ENCODE measurements around the gene DOCK11.
A peak's percentile ranks its signal among the peaks of the same experiment; 100 is the strongest.

The DOCK11 gene

DNA sequence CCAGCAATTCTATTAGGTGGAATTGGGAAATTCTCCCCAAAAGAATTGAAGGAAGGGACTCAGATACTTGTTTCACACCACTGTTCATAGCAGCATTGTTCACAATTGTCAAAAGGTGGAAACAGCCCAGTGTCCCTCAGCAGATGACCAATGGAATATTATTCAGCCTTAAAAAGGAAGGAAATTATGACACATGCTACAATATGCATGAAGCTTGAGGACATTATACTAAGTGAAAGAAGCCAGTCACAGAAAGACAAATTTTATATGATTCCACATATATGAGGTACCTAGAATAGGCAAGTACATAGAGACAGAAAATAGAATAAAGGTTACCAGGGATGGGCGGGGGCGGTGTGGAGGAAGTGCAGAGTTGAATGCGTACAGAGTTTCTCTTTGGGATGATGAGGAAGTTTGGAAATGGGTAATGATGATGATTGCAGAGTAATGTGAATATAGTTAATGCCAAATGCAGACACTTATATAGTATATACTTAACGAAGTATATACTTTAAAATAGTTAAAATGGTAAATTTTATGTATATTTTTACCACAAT is 29.6 kb downstream of the DOCK11 start:
- no peak overlapping the region for H3K4me3 ChIP-seq
- H3K27ac ChIP-seq: no peak overlapping the region

DNA sequence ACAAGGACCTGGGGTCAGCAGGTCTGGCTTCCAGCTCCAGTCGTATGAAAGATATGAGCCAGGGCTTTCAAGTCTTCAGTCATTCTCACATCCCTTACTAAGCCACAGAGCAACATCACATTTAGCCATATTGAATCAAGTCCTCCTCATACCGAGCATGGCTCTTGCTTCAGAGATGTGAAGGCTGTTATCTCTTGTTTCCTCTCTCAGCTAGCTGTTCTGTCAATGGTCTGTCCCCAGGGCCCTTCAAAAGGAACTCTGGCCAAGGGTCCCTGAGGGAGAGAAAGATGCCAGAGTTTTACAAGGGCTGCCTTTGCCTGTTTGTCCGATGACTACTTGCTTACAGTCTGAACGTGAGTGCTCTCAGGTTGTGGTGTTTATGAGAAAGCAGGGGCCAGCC is 30.5 kb downstream of the DOCK11 start:
- Histone ChIP-seq H3K4me3 (no peak overlapping the region), H3K27ac (peak overlapping the region in 3 of 21 experiments; percentile 7 to 20 (median 19))

DNA sequence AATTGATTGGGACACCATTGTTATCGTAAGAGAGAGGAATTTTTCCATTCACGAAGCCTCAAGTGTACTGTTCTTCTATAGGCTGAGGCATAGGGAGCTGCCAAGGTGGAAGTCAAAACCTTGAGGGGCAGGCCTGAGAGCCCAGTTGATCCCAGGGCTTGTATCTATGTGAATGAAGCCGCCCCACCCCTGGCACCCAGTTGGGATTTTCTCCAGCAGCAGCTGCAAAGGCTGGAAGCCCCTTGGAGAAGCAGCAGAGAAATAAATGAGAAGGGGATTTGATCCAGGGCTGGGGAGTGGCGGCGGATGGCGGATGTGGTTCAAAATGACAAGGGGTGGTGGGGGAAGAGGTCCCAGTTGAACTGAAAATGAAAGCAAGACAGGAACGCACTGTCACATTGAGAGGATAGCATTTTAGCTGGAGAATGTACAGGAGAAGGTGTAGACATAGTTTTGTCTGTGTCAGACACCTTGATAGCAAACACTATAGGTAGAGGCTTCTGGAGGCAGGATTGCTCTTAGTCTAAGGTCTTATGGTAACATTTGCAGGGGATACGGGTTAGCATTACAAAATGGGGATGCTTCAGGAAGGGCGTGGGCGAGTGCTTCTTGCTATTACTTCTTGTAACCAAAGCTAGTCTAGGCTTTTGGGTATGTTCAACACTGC is 32.6 kb downstream of the DOCK11 start:
- no peak overlapping the region for H3K4me3 ChIP-seq

DNA sequence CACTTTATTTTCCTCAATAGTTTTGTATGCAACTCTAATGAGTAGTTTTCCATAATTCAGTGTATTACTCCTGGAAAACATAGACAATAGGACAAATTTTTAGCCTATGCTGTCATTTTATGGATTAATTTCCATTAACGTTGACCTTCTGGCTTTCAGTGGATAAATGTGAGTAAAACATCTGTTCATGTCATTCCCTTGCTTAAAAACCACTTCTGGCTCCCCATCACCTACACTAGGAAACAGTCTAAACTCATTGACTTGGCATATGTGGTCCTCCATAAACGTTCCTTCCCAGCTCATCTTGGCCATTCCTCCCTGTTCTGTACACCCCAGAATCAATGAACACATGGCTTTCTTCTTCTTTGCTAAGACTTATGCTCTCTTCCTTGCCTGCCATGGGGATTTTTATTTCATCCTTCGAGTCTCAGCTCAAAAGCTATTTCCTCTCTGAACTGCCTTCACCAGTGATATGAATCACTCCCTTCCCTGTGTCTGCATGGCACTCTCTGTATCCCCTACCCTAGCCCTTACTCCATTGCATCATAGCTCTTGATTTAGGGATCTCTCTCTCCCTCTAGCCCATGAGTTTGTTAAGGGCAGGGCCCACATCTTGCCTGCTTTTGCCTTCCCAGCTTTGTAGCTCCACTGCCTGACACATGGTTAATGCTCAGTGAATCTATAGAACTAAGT is 34.8 kb downstream of the DOCK11 start:
- peak overlapping the region in 4 of 21 experiments; percentile 14 to 73 (median 37) for H3K27ac ChIP-seq
- no peak overlapping the region for H3K4me3 ChIP-seq

More for the DNA sequence above, 32.6 kb downstream of the DOCK11 start:
- peak overlapping the region in 9 of 21 experiments; percentile 2 to 76 (median 50) for H3K27ac ChIP-seq

DNA sequence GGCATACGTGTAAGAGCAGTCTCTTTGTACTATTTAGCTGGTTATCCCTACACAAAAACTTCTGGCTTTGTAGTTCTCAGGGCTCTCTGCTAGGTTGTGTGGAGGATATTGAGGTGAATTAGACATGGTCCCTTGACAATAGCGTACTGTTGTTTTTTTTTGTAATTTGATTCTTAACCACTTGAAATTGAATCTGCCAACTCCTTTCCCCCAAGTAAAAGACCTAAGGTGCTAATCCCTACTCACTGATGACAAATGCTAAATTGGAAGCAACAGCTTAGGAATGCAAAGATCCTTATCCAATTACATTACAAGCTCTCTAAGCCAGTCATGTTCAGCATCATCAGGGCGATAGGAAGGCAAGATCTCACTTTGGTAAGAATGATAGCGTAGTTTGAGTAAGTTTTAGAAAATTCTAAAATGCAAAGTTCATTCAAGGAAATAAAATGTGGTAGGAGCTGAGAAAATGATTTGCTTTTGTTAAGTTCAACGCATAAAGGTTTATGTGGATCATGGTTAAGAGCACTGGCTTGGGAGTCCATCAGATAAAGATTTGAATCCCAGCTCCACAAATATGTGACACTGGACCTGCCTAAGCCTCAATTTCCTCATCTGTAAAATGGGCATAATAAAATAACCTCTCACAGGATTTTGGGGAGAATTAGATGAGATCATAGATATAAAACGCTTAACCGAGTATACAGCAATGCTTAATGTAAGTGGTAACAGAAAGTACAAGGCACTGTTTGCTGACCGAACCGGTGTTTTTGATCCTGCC is 39.3 kb downstream of the DOCK11 start:
- H3K27ac ChIP-seq: no peak overlapping the region

DNA sequence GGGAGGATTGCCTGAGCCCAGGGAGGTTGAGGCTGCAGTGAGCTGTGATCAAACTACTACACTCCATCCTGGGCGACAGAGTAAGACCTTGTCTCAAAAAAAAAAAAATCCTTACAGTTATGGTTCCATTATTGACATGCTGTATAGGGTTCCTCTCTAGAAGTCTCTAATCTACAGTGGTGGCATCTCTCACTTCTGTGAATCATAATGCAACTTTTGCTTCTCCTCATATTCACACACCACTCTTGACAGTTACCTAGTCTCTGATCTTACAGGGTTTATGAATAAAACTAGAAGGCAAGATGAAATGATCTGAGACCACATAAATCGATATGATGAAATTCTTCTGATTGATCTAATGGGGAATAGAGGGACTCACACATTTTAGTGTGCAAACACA is 40.6 kb downstream of the DOCK11 start:
- peak overlapping the region in 4 of 21 experiments; percentile 15 to 60 (median 46) for H3K27ac ChIP-seq

More for the DNA sequence above, 39.3 kb downstream of the DOCK11 start:
- H3K4me3 ChIP-seq: no peak overlapping the region

DNA sequence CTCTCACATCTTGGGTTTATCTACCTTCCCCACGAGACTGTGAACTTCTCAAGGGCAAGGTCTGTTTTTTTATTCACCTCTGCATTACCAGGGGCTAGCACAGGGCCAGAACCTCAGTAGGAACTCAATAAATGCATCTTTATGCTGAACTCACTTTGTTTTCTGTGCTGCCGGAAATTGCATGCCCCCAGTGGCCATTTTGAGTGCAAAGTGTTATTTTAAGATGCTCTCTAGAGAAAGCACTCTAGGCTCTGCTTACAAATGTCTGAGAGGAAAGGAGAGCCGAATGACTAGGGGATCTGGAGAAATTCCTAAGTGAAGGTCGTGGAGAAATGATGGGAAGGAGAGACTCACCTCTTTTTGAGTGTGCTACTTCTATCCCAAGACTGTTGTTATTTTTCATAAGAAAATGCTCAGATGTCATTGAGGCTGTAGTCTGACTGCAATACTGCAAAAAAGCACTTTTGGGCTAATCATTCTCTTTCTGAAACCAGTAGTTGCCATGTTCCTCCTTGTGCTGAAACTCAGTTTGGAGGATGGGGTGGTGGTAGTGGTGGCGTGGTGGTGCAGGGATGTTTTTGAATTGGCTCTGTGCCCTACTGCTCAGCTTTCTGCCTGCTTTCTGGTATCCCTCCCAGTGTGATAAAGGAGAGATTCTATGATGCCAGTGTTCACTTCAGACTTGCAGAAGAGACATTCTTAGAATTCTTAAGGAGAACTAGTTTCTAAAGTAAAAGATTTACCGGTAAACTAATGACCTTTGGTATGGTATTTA is 41.3 kb downstream of the DOCK11 start:
- Histone ChIP-seq H3K4me3 (no peak overlapping the region), H3K27ac (peak overlapping the region in 6 of 21 experiments; percentile 15 to 60 (median 45))

More for the DNA sequence above, 40.6 kb downstream of the DOCK11 start:
- no peak overlapping the region for H3K4me3 ChIP-seq

DNA sequence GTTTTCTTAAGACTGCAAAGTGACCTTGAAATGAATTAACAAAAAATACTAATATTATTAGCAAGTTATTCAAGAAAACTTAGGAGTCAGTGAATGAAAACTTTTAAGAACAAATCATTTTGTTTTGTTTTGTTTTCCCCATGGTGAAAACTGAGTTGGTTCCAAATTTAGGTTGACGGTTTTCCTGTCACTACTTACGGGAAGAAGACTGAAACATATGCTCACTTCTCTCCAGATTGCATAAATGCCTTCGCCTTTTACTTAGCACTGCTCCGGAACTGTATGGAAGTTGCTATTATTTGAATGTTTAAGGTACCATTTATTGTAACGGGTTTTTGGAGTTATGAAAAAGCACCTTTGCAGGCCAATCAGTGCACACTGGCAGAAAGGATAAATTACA is 42.8 kb downstream of the DOCK11 start:
- Histone ChIP-seq H3K27ac (no peak overlapping the region), H3K4me3 (no peak overlapping the region)

DNA sequence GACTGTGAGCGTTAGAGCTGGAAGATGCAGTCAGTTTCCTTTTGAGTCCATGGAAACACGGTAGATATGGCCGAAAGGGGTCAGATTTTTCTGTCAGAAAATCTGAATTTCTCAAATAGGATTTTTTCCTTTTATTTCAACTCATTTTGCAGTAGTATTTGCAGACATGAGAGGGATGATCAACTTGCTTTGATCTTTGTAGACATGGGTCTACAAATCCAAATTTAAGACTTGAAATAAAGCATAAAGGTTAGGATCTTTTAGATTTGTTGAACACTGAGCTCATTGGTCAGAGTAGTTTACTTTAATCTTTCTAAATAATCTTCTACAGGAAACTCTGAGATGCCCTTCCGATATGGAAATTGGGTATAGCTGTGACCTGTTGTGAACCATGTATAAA is 44.7 kb downstream of the DOCK11 start:
- no peak overlapping the region for H3K4me3 ChIP-seq
- H3K27ac ChIP-seq: no peak overlapping the region

DNA sequence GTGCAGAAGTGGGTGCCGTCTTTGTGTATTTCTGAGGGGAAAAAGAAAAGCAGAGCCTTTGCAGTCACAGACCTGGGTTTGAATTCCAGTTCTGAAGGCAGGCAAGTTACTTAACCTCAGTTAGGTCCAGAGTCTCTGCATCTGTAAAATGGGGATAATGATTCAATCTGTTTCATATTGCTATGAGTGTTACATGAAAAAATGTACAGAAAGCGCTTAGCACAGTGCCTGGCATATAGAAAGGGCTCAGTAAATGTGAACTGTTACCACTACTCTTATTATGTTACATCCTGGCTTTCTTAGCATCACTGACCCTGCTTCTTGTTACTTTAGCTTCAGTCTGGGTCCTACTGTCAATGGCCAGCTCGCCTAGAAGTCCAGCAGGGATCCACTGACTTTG is 45.9 kb downstream of the DOCK11 start:
- H3K27ac ChIP-seq: no peak overlapping the region
- H3K4me3 ChIP-seq: no peak overlapping the region

DNA sequence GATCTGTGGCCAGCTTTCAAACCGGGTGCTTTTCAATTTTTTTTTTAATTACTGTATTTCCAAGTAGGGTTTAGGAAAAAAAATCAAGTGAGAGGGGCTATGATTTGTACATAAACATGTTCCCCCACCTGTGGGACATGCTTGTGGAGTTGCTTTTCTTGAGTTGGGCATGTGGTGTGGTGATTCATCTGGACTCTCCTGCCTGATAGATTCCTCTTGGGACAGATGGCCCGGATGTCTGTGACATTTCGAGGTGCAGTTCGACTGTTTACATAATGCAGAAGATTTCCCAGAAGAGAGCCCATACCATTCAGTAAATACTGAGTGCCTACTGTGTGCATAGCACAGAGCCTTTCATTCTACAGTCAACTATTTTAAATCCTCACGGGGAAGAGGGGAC is 49.9 kb downstream of the DOCK11 start:
- H3K4me3 ChIP-seq: no peak overlapping the region
- H3K27ac ChIP-seq: no peak overlapping the region

DNA sequence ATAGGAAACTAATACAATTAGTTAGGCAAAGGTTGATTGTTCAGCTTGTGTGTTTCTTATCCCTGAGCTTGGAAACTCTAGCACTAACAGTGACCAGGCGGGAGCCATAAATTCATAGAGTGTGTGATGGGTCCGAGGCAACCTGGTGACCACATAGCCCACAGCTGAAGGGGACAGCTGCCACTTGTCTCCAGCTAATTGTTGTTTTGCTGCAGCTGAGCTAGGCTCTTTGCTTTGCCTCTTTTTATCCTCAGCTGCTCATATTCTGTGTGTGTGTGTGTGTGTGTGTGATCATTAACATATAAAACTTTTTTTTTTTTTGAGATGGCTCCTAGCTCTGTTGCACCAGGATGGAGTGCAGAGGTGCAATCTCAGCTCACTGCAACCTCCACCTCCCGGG is 53.2 kb downstream of the DOCK11 start:
- no peak overlapping the region for H3K4me3 ChIP-seq
- no peak overlapping the region for H3K27ac ChIP-seq

DNA sequence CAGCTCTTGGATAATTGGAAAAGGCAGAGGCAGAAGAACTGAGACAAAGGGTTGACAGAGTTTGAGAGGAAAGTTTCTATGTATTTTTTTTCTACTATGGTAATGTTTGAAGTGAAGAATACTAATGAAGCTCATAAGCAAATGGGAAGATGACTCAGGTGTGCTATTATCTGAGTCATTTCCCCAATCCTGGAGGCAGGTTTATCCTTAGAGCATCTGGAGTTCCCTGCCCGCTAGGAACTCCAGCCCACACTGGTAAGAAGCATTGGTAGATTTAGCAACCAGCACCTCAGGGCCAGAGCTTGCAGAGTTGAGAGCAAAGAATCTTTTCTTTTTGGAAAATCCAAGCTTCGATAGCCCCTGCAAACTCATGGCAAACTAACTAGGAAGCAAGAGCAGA is 55.2 kb downstream of the DOCK11 start:
- Histone ChIP-seq H3K27ac (no peak overlapping the region), H3K4me3 (no peak overlapping the region)

DNA sequence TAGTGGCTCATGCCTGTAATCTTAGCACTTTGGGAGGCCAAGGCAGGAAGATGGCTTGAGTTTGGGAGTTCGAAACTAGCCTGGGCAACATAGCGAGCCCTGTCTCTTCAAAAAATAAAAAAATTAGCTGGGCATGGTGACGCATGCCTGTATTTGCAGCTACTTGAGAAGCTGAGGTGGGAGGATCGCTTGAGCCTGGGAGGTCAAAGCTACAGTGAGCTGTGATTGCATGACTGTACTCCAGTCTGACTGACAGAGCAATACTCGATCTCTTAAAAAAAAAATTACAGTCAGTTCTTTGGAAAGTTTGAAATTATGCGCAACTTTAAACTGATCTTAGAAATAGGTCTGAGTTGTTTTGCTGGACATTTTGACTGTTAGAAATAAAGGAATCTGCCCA is 55.8 kb downstream of the DOCK11 start:
- H3K27ac ChIP-seq: no peak overlapping the region
- H3K4me3 ChIP-seq: no peak overlapping the region

DNA sequence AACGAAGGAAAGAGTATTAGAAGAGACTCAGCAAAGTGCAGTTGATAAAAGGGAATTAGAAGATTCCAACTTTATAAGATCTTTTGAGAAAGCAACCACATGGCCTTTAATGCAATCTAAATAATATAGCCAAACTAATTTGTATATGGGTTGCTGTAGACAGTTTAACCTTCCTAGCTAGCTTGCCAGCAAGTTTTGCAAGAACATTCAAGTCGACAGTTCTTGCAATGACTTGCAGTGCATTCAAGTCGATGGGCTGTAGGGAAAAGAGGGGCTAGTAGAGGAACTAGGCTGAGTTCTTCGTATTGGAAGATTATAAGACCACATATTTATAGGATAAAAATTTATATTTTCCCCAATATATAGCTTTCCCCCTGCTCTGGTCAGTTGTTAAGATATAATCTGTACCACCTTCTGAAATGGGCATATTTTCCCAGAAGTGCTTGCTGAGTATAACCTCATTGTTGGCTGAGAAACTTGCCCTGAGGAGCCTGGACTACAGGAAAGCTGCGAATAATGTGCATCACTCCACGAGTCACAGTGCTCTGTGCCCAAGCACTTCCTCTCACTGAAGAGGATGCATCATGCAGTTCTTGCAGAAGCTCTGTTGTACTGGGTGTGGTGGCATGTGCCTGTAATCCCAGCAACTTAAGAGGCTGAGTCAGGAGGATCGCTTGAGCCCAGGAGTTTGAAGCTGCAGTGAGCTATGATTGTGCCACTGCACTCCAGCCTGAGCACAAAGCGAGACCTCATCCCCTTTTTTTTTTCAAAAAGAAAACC is 56.7 kb downstream of the DOCK11 start:
- Histone ChIP-seq H3K27ac (no peak overlapping the region), H3K4me3 (no peak overlapping the region)

DNA sequence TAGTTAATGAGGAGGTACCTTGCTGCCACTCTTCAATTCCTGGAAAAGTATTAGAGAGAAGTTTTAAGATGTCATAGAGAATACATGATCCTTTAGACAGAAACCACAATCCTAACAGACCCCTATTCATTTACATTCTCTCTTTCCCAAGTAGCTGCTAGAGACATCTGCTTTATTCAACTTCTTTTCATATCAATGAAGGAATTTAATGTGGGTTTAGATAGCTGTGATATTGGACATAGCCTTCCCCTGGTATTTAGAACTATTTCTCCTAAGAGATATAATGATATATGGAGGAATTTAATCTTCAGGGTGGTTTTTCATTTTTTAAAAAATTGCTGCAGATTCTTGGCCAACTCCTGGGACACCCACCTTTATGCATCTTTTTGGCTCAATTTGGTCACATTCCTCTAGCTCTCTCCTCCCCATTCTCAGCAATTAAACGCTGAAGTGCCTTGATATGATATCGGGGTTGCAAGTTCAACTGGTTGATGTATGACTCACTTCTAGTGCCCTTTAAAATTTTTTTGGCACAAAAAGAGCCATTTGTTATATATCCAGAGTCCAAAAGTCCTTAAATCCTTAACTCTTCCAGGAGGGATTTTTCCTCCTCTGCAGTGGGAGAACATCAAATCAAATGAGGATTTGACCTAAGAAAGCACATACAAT is 57.6 kb downstream of the DOCK11 start:
- no peak overlapping the region for H3K27ac ChIP-seq

DNA sequence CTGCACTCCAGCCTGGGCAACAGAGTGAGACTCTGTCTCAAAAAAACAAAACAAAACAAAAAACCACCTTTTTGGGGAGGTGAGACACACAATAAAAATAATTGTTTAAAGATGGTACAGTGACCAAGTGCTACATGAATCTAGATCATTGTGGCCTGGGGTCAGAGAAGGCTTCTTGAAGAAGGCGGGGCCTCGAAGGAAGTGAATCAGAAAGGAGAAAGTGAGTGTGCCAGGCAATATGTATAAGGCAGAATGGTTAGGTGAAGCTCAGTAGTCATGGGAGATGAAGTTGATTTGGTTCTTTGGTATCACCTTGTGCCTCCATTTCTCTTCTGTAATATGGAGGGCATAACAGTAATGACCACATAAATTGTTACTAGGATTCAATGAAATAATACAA is 58.9 kb downstream of the DOCK11 start:
- Histone ChIP-seq H3K27ac (no peak overlapping the region), H3K4me3 (no peak overlapping the region)

More for the DNA sequence above, 57.6 kb downstream of the DOCK11 start:
- H3K4me3 ChIP-seq: no peak overlapping the region

DNA sequence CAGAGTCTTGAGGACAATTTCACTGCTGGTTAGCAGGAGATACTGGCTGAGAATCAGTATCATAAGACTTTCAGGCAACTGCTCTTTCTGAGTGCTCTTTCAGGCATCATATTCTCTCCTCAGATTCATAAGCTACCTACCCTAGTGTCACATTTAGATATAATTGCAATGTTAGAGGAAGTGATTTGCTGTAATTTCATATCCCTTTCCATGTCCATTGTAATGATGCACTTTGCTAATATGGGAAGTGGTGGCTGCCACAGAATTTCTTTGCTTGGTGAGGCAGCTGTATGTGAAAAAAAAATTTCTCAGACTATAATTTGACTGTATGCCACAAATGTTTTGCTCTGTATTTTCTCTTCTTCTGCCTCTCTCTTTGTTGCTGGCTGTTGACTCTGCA is 63.3 kb downstream of the DOCK11 start:
- Histone ChIP-seq H3K4me3 (no peak overlapping the region), H3K27ac (no peak overlapping the region)
